Endodermal cell (in vitro differentiated cells): Measurements from ENCODE around the gene FER. TPM values are rescaled to one million over a fixed set of nuclear protein-coding genes. Genes with fewer than 3 reads are reported as not detected.

Experiments
- DNase-seq: peaks from one replicate; pipeline ENCODE4 v3.0.0-alpha.2; 2017
- H3K27ac ChIP-seq: 2 replicates; pipeline ENCODE4 v1.5.1; 2013; ENCODE audit warnings: mild to moderate bottlenecking, low read depth, low read length, moderate library complexity
- H3K27me3 ChIP-seq: 2 replicates; pipeline ENCODE4 v1.6.1; 2013; ENCODE audit warnings: mild to moderate bottlenecking, low read length, moderate library complexity; ENCODE audit not compliant: insufficient read depth, control insufficient read depth, poor library complexity, severe bottlenecking
- H3K36me3 ChIP-seq: 2 replicates; pipeline ENCODE4 v1.7.0; 2013; ENCODE audit warnings: mild to moderate bottlenecking, low read length, moderate library complexity; ENCODE audit not compliant: control insufficient read depth, insufficient read depth
- H3K4me1 ChIP-seq: one replicate; pipeline ENCODE4 v1.7.0; 2013; ENCODE audit warnings: low read length; ENCODE audit not compliant: control insufficient read depth, insufficient read depth
- H3K4me3 ChIP-seq: 2 replicates; pipeline ENCODE4 v1.5.1; 2013; ENCODE audit warnings: mild to moderate bottlenecking, low read length, moderate library complexity
- H3K9ac ChIP-seq: 2 replicates; pipeline ENCODE4 v1.6.1; 2013; ENCODE audit warnings: mild to moderate bottlenecking, low read length, moderate library complexity; ENCODE audit not compliant: poor library complexity, severe bottlenecking; ENCODE audit errors: extremely low read depth
- H3K9me3 ChIP-seq: 2 replicates; pipeline ENCODE4 v1.6.1; 2013; ENCODE audit warnings: mild to moderate bottlenecking, low read length, moderate library complexity; ENCODE audit not compliant: control insufficient read depth
- H3K27ac Mint-ChIP-seq: 2 replicates; pipeline ENCODE4 v1.8.0; 2020; ENCODE audit warnings: mixed read lengths
- H3K27me3 Mint-ChIP-seq: 2 replicates; pipeline ENCODE4 v1.8.0; 2021; ENCODE audit warnings: mild to moderate bottlenecking, mixed read lengths; ENCODE audit not compliant: insufficient read depth
- H3K36me3 Mint-ChIP-seq: 2 replicates; pipeline ENCODE4 v1.8.0; 2020; ENCODE audit warnings: low read depth, mixed read lengths
- H3K4me1 Mint-ChIP-seq: 2 replicates; pipeline ENCODE4 v1.8.0; 2020; ENCODE audit warnings: mixed read lengths
- H3K4me3 Mint-ChIP-seq: 2 replicates; pipeline ENCODE4 v1.8.0; 2020; ENCODE audit warnings: mild to moderate bottlenecking, moderate library complexity, mixed read lengths
- H3K9me3 Mint-ChIP-seq: 2 replicates; pipeline ENCODE4 v1.8.0; 2020; ENCODE audit warnings: mild to moderate bottlenecking, mixed read lengths
- CTCF ChIP-seq: fragments of 200-600 bp; sonication (generic); conservative IDR thresholded peaks from 2 replicates; pipeline ENCODE4 v1.5.0; 2021; ENCODE audit warnings: antibody characterized with exemption, mild to moderate bottlenecking
- WGBS, 2 experiments: methylation state at CpG; one replicate each; pipeline versions ENCODE4 v1.1.5 to v1.1.7; 2013; ENCODE audit warnings: missing lambda C conversion rate in 2 of 2, mixed read lengths in 1 of 2; ENCODE audit not compliant: insufficient coverage in 1 of 2, insufficient read length in 1 of 2; 5-methylcytosine and 5-hydroxymethylcytosine counted together
- total RNA-seq, 2 donors: library from RNA; stranded (reverse); fragmentation: NEBNext Ultra II Directional in 1 of 2; extraction: Animal tissue kit (Norgen Biotek cat#: 25700) in 1 of 2; gene quantifications; 2 replicates in 1 of 2; 3 replicates in 1 of 2; pipeline ENCODE4 v1.2.1, GENCODE V29; 2021

FER gene
- total RNA-seq, 2 donors from 2014 or later = 24.5 to 26.8 TPM

- H3K27ac Mint-ChIP-seq = no peak overlapping the region
- no peaks in the 10 kb centered on the region for H3K9me3 Mint-ChIP-seq
- Histone ChIP-seq H3K4me1 (no peaks in the 10 kb centered on the region), H3K27me3 (no peaks in the 10 kb centered on the region), H3K4me3 (no peak overlapping the region), H3K9ac (no peak overlapping the region), H3K36me3 (no peaks in the 10 kb centered on the region), H3K27ac (no peak overlapping the region), H3K9me3 (no peaks in the 10 kb centered on the region)
- TF ChIP-seq CTCF = no peak
- DNase-seq = no peak
- H3K4me3 Mint-ChIP-seq = no peak overlapping the region
- WGBS, 2 experiments = 91 to 100% methylated on average over 2 to 4 of the region's 4 CpGs
- no peaks in the 10 kb centered on the region for H3K4me1 Mint-ChIP-seq
- no peaks in the 10 kb centered on the region for H3K27me3 Mint-ChIP-seq
- H3K36me3 Mint-ChIP-seq = no peaks in the 10 kb centered on the region
Measured at GRCh38 chr5:109102096-109102690, 354.5 kb downstream of the FER start.

- TF ChIP-seq CTCF = no peak
- H3K9ac ChIP-seq = no peak overlapping the region
- no peak overlapping the region for H3K27ac ChIP-seq
- H3K27me3 ChIP-seq = no peaks in the 10 kb centered on the region
- Mint-ChIP-seq H3K4me3 (no peak overlapping the region), H3K9me3 (no peaks in the 10 kb centered on the region), H3K27ac (no peak overlapping the region), H3K36me3 (no peaks in the 10 kb centered on the region), H3K4me1 (no peaks in the 10 kb centered on the region), H3K27me3 (no peaks in the 10 kb centered on the region)
- H3K9me3 ChIP-seq = no peaks in the 10 kb centered on the region
- H3K4me3 ChIP-seq = no peak overlapping the region
- no peak for DNase-seq
- H3K36me3 ChIP-seq = no peaks in the 10 kb centered on the region
- no peaks in the 10 kb centered on the region for H3K4me1 ChIP-seq
- 84 to 92% methylated on average over 5 of the region's 5 CpGs for WGBS, 2 experiments
Measured at GRCh38 chr5:109105631-109106267, 358.1 kb downstream of the FER start.

- Mint-ChIP-seq H3K9me3 (no peaks in the 10 kb centered on the region), H3K36me3 (no peaks in the 10 kb centered on the region), H3K27ac (no peak overlapping the region), H3K27me3 (no peaks in the 10 kb centered on the region), H3K4me3 (no peak overlapping the region), H3K4me1 (peaks cover 3% of the 10 kb centered on the region)
- H3K4me3 ChIP-seq = no peak overlapping the region
- H3K4me1 ChIP-seq = no peaks in the 10 kb centered on the region
- no peaks in the 10 kb centered on the region for H3K9me3 ChIP-seq
- no peak overlapping the region for H3K27ac ChIP-seq
- TF ChIP-seq CTCF = no peak
- no peaks in the 10 kb centered on the region for H3K36me3 ChIP-seq
- H3K27me3 ChIP-seq = no peaks in the 10 kb centered on the region
- DNase-seq = no peak
- WGBS, 2 experiments = 88 to 98% methylated on average over 1 to 2 of the region's 2 CpGs
- no peak overlapping the region for H3K9ac ChIP-seq
Measured at GRCh38 chr5:109111680-109112079, 364.0 kb downstream of the FER start.
